Prostate gland (tissue), 2 donors: ENCODE data around the gene UBXN7. TPM values are rescaled to one million over a fixed set of nuclear protein-coding genes. Genes with fewer than 3 reads are reported as not detected.
"Not testable (repeated sequence)": the region's sequence is repeated elsewhere in the genome, so short reads cannot be mapped to it uniquely, and the experiment has no call there.

Experiments
- DNase-seq: peaks from one replicate; pipeline ENCODE4 v3.0.0-alpha.2; 2019; ENCODE audit warnings: low spot score
- H3K27ac ChIP-seq, 2 donors: fragments of 200-600 bp; sonication (generic); 2 replicates each; pipeline ENCODE4 v1.5.1; 2017 to 2019
- H3K27me3 ChIP-seq: fragments of 200-600 bp; sonication (generic); replicated peaks from 2 replicates; pipeline ENCODE4 v1.5.1; 2019; ENCODE audit not compliant: insufficient read depth
- H3K36me3 ChIP-seq, 2 donors: fragments of 200-600 bp; sonication (generic); 1 replicate in 1 of 2; 2 replicates in 1 of 2; pipeline versions ENCODE4 v1.5.1 to v1.8.1; 2017 to 2019
- H3K4me1 ChIP-seq: fragments of 200-600 bp; sonication (generic); replicated peaks from 2 replicates; pipeline ENCODE4 v1.5.1; 2019
- H3K4me3 ChIP-seq, 2 donors: fragments of 200-600 bp; sonication (generic); 2 replicates each; pipeline ENCODE4 v1.5.1; 2017 to 2019
- H3K9me3 ChIP-seq: fragments of 200-600 bp; sonication (generic); 2 replicates; pipeline ENCODE4 v1.5.1; 2017
- POLR2A ChIP-seq: fragments of 450-650 bp; IDR thresholded peaks from one replicate; pipeline ENCODE4 v1.6.1; 2016; ENCODE audit warnings: antibody characterized with exemption, mild to moderate bottlenecking
- POLR2AphosphoS5 ChIP-seq: sonication (generic); formaldehyde crosslinking; IDR thresholded peaks from one replicate; pipeline ENCODE4 v1.6.1; 2017; ENCODE audit warnings: antibody characterized with exemption
- WGBS: methylation state at CpG from one replicate; pipeline ENCODE4 v1.1.5; 2018; 5-methylcytosine and 5-hydroxymethylcytosine counted together
- intact Hi-C: fragments of 100-400 bp; cut with DNase I; formaldehyde crosslinking; loops from one replicate; pipeline ENCODE4 v1.14.2; 2022
- small RNA-seq, 2 donors: library from RNA; depleted of rRNA; stranded (forward); fragments of <200 nt; gene quantifications; one replicate each; pipeline ENCODE3, GENCODE V24; 2016
- total RNA-seq, 2 donors: library from RNA; depleted of rRNA; stranded (reverse); fragments of >200 nt; gene quantifications; one replicate each; pipeline ENCODE4 v1.1.0, GENCODE V29; 2016
- TF ChIP-seq, protein P1 (sequence below), 4 experiments: fragments of 200-600 bp in 2 of 4; fragments of 450-650 bp in 2 of 4; sonication (generic) in 2 of 4; IDR thresholded peaks; 1 replicate in 3 of 4; 2 replicates in 1 of 4; pipeline ENCODE4 v1.5.1; 2016 to 2019; ENCODE audit warnings: antibody characterized with exemption in 4 of 4, mild to moderate bottlenecking in 2 of 4, moderate library complexity in 2 of 4

Gene UBXN7
- total RNA-seq, 2 donors from 2014 or later = 19.1 to 36.9 TPM

DNA sequence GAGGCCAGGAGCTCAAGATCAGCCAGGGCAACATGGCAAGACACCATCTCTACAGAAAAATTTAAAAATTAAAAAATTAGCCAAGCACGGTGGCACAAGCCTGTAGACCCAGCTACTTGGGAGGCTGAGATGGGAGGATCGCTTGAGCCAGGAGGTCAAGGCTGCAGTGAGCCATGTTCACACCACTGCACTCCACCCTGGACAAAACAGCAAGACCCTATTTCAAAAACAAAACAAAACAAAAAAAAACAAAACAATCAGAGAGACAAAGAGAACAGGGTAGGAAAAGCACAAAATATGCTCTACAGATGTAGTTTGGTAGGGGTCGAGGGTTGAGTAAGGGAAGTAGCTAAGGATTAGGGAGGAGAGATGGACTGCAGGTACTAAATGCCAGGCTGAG, 117.6 kb downstream of the UBXN7 start:
- intact Hi-C loops = no loop called here
- no peak overlapping the region for H3K27ac ChIP-seq
- no peak for DNase-seq
- WGBS = 86% methylated on average over 3 of the region's 3 CpGs
- H3K27me3 ChIP-seq = no peaks in the 10 kb centered on the region
- no peaks in the 10 kb centered on the region for H3K9me3 ChIP-seq
- no peaks in the 10 kb centered on the region for H3K4me1 ChIP-seq
- TF ChIP-seq POLR2AphosphoS5 = no peak
- TF ChIP-seq POLR2A = no peak
- TF ChIP-seq, protein P1, sequence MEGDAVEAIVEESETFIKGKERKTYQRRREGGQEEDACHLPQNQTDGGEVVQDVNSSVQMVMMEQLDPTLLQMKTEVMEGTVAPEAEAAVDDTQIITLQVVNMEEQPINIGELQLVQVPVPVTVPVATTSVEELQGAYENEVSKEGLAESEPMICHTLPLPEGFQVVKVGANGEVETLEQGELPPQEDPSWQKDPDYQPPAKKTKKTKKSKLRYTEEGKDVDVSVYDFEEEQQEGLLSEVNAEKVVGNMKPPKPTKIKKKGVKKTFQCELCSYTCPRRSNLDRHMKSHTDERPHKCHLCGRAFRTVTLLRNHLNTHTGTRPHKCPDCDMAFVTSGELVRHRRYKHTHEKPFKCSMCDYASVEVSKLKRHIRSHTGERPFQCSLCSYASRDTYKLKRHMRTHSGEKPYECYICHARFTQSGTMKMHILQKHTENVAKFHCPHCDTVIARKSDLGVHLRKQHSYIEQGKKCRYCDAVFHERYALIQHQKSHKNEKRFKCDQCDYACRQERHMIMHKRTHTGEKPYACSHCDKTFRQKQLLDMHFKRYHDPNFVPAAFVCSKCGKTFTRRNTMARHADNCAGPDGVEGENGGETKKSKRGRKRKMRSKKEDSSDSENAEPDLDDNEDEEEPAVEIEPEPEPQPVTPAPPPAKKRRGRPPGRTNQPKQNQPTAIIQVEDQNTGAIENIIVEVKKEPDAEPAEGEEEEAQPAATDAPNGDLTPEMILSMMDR (IDR thresholded peaks at IDR 0.05) = no peak
- no peak overlapping the region for H3K4me3 ChIP-seq
- H3K36me3 ChIP-seq = no peaks in the 10 kb centered on the region

DNA sequence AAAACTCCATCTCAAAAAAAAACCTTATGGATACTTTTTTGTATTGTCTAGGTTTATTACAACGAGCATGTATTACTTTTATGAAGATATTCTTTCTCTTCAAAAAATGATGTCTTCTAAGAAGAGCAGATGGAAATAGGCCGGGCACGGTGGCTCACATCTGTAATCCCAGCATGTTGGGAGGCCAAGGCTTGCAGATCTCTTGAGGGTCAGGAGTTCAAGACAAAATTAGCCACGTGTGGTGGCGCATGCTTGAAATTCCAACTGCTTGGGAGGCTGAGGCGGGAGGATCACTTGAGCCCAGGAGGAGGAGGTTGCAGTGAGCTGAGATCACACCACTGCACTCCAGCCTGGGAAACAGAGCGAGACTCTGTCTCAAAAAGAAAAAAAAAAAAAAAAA, 118.1 kb downstream of the UBXN7 start:
- H3K27me3 ChIP-seq, intact Hi-C loops, H3K27ac ChIP-seq, H3K9me3 ChIP-seq, H3K4me3 ChIP-seq, H3K36me3 ChIP-seq, DNase-seq, H3K4me1 ChIP-seq: not testable (repeated sequence)
- WGBS = 87% methylated on average over 7 of the region's 7 CpGs

DNA sequence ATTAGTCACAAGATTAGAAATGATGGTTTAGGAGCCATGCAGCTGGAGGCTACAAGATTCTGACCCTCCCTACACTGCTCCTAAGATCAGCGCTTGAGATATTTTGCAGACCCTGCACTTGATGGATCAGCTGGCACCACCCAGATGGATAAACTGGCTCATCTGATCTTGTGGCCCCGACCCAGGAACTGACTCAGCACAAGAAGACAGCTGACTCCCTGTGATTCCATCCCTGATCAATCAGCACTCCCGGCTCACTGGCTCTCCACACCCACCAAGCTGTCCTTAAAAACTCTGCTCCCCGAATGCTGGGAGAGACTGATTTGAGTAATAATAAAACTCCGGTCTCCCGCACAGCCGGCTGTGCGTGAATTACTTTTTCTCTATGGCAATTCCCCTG, 129.3 kb downstream of the UBXN7 start:
- H3K4me3 ChIP-seq, DNase-seq, H3K27ac ChIP-seq, H3K27me3 ChIP-seq, intact Hi-C loops, H3K4me1 ChIP-seq, H3K9me3 ChIP-seq, H3K36me3 ChIP-seq: not testable (repeated sequence)
- 89% methylated on average over 7 of the region's 8 CpGs for whole genome bisulfite sequencing

DNA sequence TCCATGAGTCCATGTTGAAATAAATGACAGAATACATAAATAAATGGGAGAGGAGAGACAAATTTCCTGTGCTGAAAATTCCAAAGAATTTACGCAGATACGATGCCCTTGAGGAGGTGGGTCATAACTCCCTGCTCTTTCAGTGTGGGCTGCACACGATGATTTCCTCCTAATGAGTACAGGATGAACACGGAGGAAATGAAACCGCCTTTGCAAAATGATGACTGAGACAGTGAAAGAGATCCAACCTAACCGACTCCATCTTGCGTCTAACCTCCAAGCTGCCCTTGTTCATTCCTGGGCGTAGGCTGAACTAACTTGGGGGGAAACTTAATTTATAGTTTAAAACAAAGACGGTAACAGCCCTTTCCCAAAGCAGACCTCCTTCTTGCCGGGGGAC, 129.7 kb downstream of the UBXN7 start:
- H3K9me3 ChIP-seq, H3K36me3 ChIP-seq, intact Hi-C loops, H3K4me1 ChIP-seq, DNase-seq, H3K27ac ChIP-seq, H3K27me3 ChIP-seq, H3K4me3 ChIP-seq: not testable (repeated sequence)
- 84% methylated on average over 8 of the region's 10 CpGs for WGBS

DNA sequence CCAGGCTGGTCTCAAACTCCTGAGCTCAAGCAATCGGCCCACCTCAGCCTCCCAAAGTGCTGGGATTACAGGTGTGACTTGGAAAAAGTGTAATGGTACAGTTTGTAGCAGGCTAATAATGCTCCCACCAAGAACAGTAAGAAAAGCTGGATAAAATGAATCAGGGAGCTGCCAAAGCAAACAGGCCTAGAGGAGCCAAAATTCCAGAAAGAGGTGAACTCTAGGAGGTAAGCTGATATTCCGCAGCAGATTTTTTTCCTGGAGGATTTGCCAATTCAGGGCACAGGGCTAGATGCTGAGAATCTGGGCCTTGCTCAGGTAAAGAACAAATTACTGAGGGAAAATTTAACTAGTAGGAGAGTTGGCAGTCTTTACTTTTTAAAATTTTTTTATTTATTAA, 133.7 kb downstream of the UBXN7 start:
- Histone ChIP-seq H3K4me1 (no peaks in the 10 kb centered on the region), H3K27ac (no peak overlapping the region), H3K4me3 (no peak overlapping the region), H3K27me3 (no peaks in the 10 kb centered on the region), H3K9me3 (no peaks in the 10 kb centered on the region), H3K36me3 (no peaks in the 10 kb centered on the region)
- DNase-seq = no peak
- TF ChIP-seq POLR2AphosphoS5 (no peak), POLR2A (no peak)
- TF ChIP-seq, protein P1 (IDR thresholded peaks at IDR 0.05) = no peak
- WGBS = 47% methylated on average over 2 of the region's 2 CpGs
- intact Hi-C loops = no loop called here

Small RNA genes within 50 kb of the gene (small RNA-seq; reads per million reads assigned to genes)
- gene AC069257.2 (0 reads per million in 2 donors), gene AC083822.1 (0 reads per million in 2 donors), gene AC117490.1 (0 reads per million in 2 donors), gene RN7SL434P (0 reads per million in 2 donors), gene RN7SL738P (0 reads per million in 2 donors), gene RNU6-1279P (0 reads per million in 2 donors), gene RNU6-910P (0 reads per million in 2 donors)

Other genes starting within 250 kb of the UBXN7 start
- gene ZDHHC19, start 221.0 kb downstream of the UBXN7 start, total RNA-seq = 1 to 10 TPM in 1 of 2 donors, not detected in 1; 3.9 TPM
- gene SLC51A, start 215.9 kb downstream of the UBXN7 start, total RNA-seq = 10 to 100 TPM in 1 of 2 donors, under 1 TPM in 1; 0.55 to 32.1 TPM
- gene PCYT1A, start 144.7 kb downstream of the UBXN7 start, total RNA-seq = 10 to 100 TPM; 41.8 to 78.3 TPM
- 10 to 100 TPM in 1 of 2 donors, 1 to 10 TPM in 1; 6.5 to 15.3 TPM for gene DYNLT2B, start 114.2 kb downstream of the UBXN7 start, total RNA-seq
- gene TM4SF19, start 94.0 kb downstream of the UBXN7 start, total RNA-seq = not detected
- gene RNF168, start 71.3 kb upstream of the UBXN7 start, total RNA-seq = 10 to 100 TPM; 17.1 to 30.6 TPM
- not detected for gene SMCO1, start 82.9 kb upstream of the UBXN7 start, total RNA-seq
- 10 to 100 TPM in 1 of 2 donors, 1 to 10 TPM in 1; 8.4 to 17.3 TPM for gene WDR53, start 136.1 kb upstream of the UBXN7 start, total RNA-seq
- 1 to 10 TPM; 5.7 to 6.1 TPM for gene FBXO45, start 136.2 kb upstream of the UBXN7 start, total RNA-seq
- gene NRROS, start 207.3 kb upstream of the UBXN7 start, total RNA-seq = 1 to 10 TPM; 2.0 to 5.5 TPM